K562 (cell line): ENCODE measurements around the gene KIF18B. TPM values are rescaled to one million over a fixed set of nuclear protein-coding genes. Genes with fewer than 3 reads are reported as not detected.
A peak's percentile ranks its signal among the peaks of the same experiment; 100 is the strongest.

Experiments
- BMI1 ChIP-seq: fragments of 150-350 bp; IDR thresholded peaks from 2 replicates; pipeline ENCODE4 v1.6.1; 2014; ENCODE audit warnings: low read length
- CBX1 ChIP-seq: sonication (generic); IDR thresholded peaks from 2 replicates; pipeline ENCODE4 v1.6.1; 2016; ENCODE audit warnings: antibody characterized with exemption, low read depth, mild to moderate bottlenecking
- CREB1 ChIP-seq, 2 experiments: sonication (generic) in 1 of 2; formaldehyde crosslinking in 1 of 2; IDR thresholded peaks; 2 replicates each; pipeline versions ENCODE4 v1.6.1 to v1.8.0; 2012 to 2022; ENCODE audit warnings: inconsistent platforms in 1 of 2, mild to moderate bottlenecking in 1 of 2, missing genetic modification reagents in 1 of 2, moderate library complexity in 1 of 2
- CREBBP ChIP-seq: IDR thresholded peaks from one replicate; pipeline ENCODE4 v1.6.1; 2012; ENCODE audit warnings: low read depth, mild to moderate bottlenecking, control low read depth, inconsistent platforms, low read length
- CSDE1 ChIP-seq, 2 experiments: fragments of 450-650 bp; IDR thresholded peaks; 2 replicates each; pipeline ENCODE4 v1.6.1; 2016; ENCODE audit warnings: mild to moderate bottlenecking in 1 of 2
- CTCFL ChIP-seq: IDR thresholded peaks from 2 replicates; pipeline ENCODE4 v1.6.1; 2011; ENCODE audit warnings: borderline replicate concordance, low read depth, mild to moderate bottlenecking, moderate library complexity, low read length; ENCODE audit not compliant: insufficient read depth, poor library complexity, severe bottlenecking
- E2F3 ChIP-seq: fragments of 250-450 bp; sonication (Bioruptor Pico); IDR thresholded peaks from 2 replicates; pipeline ENCODE4 v1.4.0; 2020; ENCODE audit warnings: mild to moderate bottlenecking
- HNRNPUL1 ChIP-seq: fragments of 200-400 bp; formaldehyde crosslinking; IDR thresholded peaks from 2 replicates; pipeline ENCODE4 v1.6.1; 2017; ENCODE audit warnings: low read length
- HSF4 ChIP-seq: fragments of 250-450 bp; sonication (Bioruptor Pico); IDR thresholded peaks from 2 replicates; pipeline ENCODE4 v2.1.2; 2022; ENCODE audit warnings: mild to moderate bottlenecking, moderate library complexity, borderline replicate concordance
- IRF9 ChIP-seq: fragments of 450-650 bp; IDR thresholded peaks from 2 replicates; pipeline ENCODE4 v1.6.1; 2016; ENCODE audit warnings: missing biosample characterization, missing genetic modification characterization
- JUNB ChIP-seq: fragments of 450-650 bp; formaldehyde crosslinking; conservative IDR thresholded peaks from 2 replicates; pipeline ENCODE4 v1.4.0; 2020; ENCODE audit warnings: mild to moderate bottlenecking
- KLF13 ChIP-seq: fragments of 450-650 bp; IDR thresholded peaks from 2 replicates; pipeline ENCODE4 v1.6.1; 2016; ENCODE audit warnings: missing genetic modification characterization, low read depth, mild to moderate bottlenecking, missing compliant biosample characterization, moderate library complexity, borderline replicate concordance
- LARP7 ChIP-seq: fragments of 450-650 bp; IDR thresholded peaks from 2 replicates; pipeline ENCODE4 v1.6.1; 2016
- NELFE ChIP-seq: IDR thresholded peaks from 2 replicates; pipeline ENCODE4 v1.6.1; 2011; ENCODE audit warnings: mild to moderate bottlenecking; ENCODE audit not compliant: insufficient read depth, insufficient read length
- NR2C1 ChIP-seq, 2 experiments: fragments of 450-650 bp; IDR thresholded peaks; 2 replicates each; pipeline ENCODE4 v1.6.1; 2017; ENCODE audit warnings: mild to moderate bottlenecking in 2 of 2, antibody characterized with exemption in 1 of 2, inconsistent platforms in 1 of 2, missing compliant biosample characterization in 1 of 2, missing genetic modification characterization in 1 of 2
- NR4A1 ChIP-seq, 2 experiments: fragments of 250-450 bp in 1 of 2; fragments of 450-650 bp in 1 of 2; sonication (Bioruptor Pico) in 1 of 2; IDR thresholded peaks; 2 replicates each; pipeline versions ENCODE4 v1.4.0 to v1.6.1; 2016 to 2020; ENCODE audit warnings: mild to moderate bottlenecking in 2 of 2, missing compliant biosample characterization in 1 of 2, missing genetic modification characterization in 1 of 2, moderate library complexity in 1 of 2
- PTTG1 ChIP-seq: fragments of 450-650 bp; IDR thresholded peaks from 2 replicates; pipeline ENCODE4 v1.6.1; 2016; ENCODE audit warnings: low read depth, mild to moderate bottlenecking, missing genetic modification characterization, missing compliant biosample characterization
- RHOXF2B ChIP-seq: fragments of 250-450 bp; sonication (Bioruptor Pico); conservative IDR thresholded peaks from 2 replicates; pipeline ENCODE4 v1.5.1; 2021
- ZC3H4 ChIP-seq: sonication (generic); formaldehyde crosslinking; IDR thresholded peaks from 2 replicates; pipeline ENCODE4 v1.9.0; 2021; ENCODE audit warnings: missing genetic modification reagents, borderline replicate concordance
- ZNF12 ChIP-seq: sonication (generic); formaldehyde crosslinking; IDR thresholded peaks from 2 replicates; pipeline ENCODE4 v1.4.0; 2020; ENCODE audit warnings: mild to moderate bottlenecking, missing genetic modification reagents
- ZNF280B ChIP-seq: fragments of 250-450 bp; sonication (Bioruptor Pico); IDR thresholded peaks from 2 replicates; pipeline ENCODE4 v1.5.1; 2021; ENCODE audit warnings: mild to moderate bottlenecking
- ZNF347 ChIP-seq: fragments of 450-650 bp; formaldehyde crosslinking; IDR thresholded peaks from 2 replicates; pipeline ENCODE4 v1.4.0; 2020; ENCODE audit warnings: low read depth, mild to moderate bottlenecking, moderate library complexity
- ZNF668 ChIP-seq: fragments of 250-450 bp; sonication (Bioruptor Pico); IDR thresholded peaks from 2 replicates; pipeline ENCODE4 v1.8.0; 2022; ENCODE audit warnings: mild to moderate bottlenecking, inconsistent platforms
- ZNF778 ChIP-seq: fragments of 450-650 bp; formaldehyde crosslinking; IDR thresholded peaks from 2 replicates; pipeline ENCODE4 v1.4.0; 2020; ENCODE audit warnings: mild to moderate bottlenecking, moderate library complexity
- polyA plus RNA-seq, 8 experiments: library from polyadenylated mRNA; depleted of rRNA in 4 of 8; stranded (reverse) in 5 of 8; unstranded in 3 of 8; fragments of >200 nt; fragmentation: Nextera tagmentation in 2 of 8; fragmentation: Illumina TruSeq in 1 of 8; extraction: Ambion mirVana in 2 of 8; extraction: Trizol in 1 of 8; gene quantifications; 2 replicates each; pipeline versions ENCODE4 v1.2.1 to v1.2.3, GENCODE V29; 2011 to 2014; ENCODE audit warnings: inconsistent platforms in 1 of 8, missing spikeins in 1 of 8
- total RNA-seq, 7 experiments: library from RNA; depleted of rRNA in 6 of 7; stranded (reverse); fragments of >200 nt in 6 of 7; fragmentation: Illumina TruSeq in 2 of 7; extraction: Trizol in 2 of 7; gene quantifications; 2 replicates each; pipeline versions ENCODE4 v1.2.1 to v1.2.3, GENCODE V29; 2011 to 2021; ENCODE audit warnings: low replicate concordance in 1 of 7

The KIF18B gene
- total and polyA plus RNA-seq, 9 of the 15 experiments (the other 6 are each of a cell fraction or from before 2014, with no cell fraction given), result 2.0 to 42.8 (median 13.2) TPM

GRCh38 chr17:44947461-44948314 is at the start of gene KIF18B (continued):
- TF ChIP-seq KLF13 (tag) (no peak), CBX1 (no peak; the same call in 1 of the 2 replicates), RHOXF2B (no peak), HSF4 (no peak), HNRNPUL1 (no peak), NR4A1 (CRISPR knock-in tag; IDR thresholded peaks at IDR 0.05) (no peak), NR4A1 (tag; IDR thresholded peaks at IDR 0.05) (no peak), CREB1 (IDR thresholded peaks at IDR 0.05) (no peak; the same call in 1 of the 2 replicates), CREB1 (CRISPR knock-in tag; IDR thresholded peaks at IDR 0.05) (no peak), ZNF12 (no peak), ZNF347 (CRISPR knock-in tag) (no peak), ZNF778 (CRISPR knock-in tag) (no peak), NR2C1 (IDR thresholded peaks at IDR 0.05) (no peak; the same call in 1 of the 2 replicates), NR2C1 (tag; IDR thresholded peaks at IDR 0.05) (peak; percentile 30; the same call in 1 of the 2 replicates), BMI1 (no peak), ZNF280B (no peak), LARP7 (no peak), CREBBP (no peak), PTTG1 (tag) (no peak), E2F3 (peak; percentile 51; the same call in 1 of the 2 replicates), ZNF668 (0 out of 2 replicates have a peak, but pooled peaks have one; percentile 18), JUNB (no peak), CTCFL (no peak), IRF9 (tag) (no peak), CSDE1 (IDR thresholded peaks at IDR 0.05) (no peak), NELFE (no peak), ZC3H4 (CRISPR knock-in tag) (no peak)
